Dendritic cell treated with granulocyte-macrophage colony-stimulating factor and Interleukin-4, amounts not matched to agents 40 ng/mL and 50 ng/mL, for 4 days (primary cell): Measurements from ENCODE around the gene GRIN3A.
"Not testable (repeated sequence)": the region's sequence is repeated elsewhere in the genome, so short reads cannot be mapped to it uniquely, and the experiment has no call there.

Source experiments
- H3K27ac Mint-ChIP-seq: one replicate; pipeline ENCODE4 v1.8.0; 2022; ENCODE audit warnings: mild to moderate bottlenecking, mixed read lengths
- H3K27me3 Mint-ChIP-seq: one replicate; pipeline ENCODE4 v1.8.0; 2022; ENCODE audit warnings: mild to moderate bottlenecking, mixed read lengths
- H3K36me3 Mint-ChIP-seq: one replicate; pipeline ENCODE4 v1.8.0; 2022; ENCODE audit warnings: low read depth, mixed read lengths
- H3K4me1 Mint-ChIP-seq: one replicate; pipeline ENCODE4 v1.8.0; 2022; ENCODE audit warnings: low read depth, mixed read lengths
- H3K4me3 Mint-ChIP-seq: one replicate; pipeline ENCODE4 v1.8.0; 2022; ENCODE audit warnings: mild to moderate bottlenecking, moderate library complexity, mixed read lengths
- H3K9me3 Mint-ChIP-seq: one replicate; pipeline ENCODE4 v1.8.0; 2022; ENCODE audit warnings: mixed read lengths
- intact Hi-C: fragments of 100-400 bp; cut with micrococcal nuclease; formaldehyde crosslinking; loops from one replicate; pipeline ENCODE4 v1.15.0; 2022

GRIN3A gene

DNA sequence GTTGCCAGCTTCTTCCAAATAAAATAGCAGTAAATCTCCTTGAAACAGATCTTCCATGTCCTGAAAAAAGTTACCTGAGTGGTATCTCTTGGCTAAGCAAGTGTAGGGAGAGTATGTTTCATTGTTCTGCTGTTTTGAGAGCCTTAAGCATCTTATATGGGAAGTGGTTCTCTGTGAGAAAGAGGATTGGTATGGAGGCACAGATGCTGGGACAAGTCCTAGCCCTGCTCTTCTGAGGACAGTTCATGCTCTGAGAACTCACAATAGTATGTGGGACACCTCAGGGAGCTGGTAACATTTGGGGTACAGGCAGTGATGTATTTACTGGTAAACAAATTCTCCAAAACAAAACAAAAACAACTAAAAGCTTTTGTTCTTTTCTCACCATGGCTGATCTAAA lies 145.7 kb downstream of the GRIN3A start:
- no peaks in the 10 kb centered on the region for H3K9me3 Mint-ChIP-seq
- no peaks in the 10 kb centered on the region for H3K36me3 Mint-ChIP-seq
- H3K27ac Mint-ChIP-seq = no peak overlapping the region
- no peak overlapping the region for H3K4me3 Mint-ChIP-seq
- peaks cover 4% of the 10 kb centered on the region for H3K27me3 Mint-ChIP-seq
- no peaks in the 10 kb centered on the region for H3K4me1 Mint-ChIP-seq
- intact Hi-C loops = no loop called here

DNA sequence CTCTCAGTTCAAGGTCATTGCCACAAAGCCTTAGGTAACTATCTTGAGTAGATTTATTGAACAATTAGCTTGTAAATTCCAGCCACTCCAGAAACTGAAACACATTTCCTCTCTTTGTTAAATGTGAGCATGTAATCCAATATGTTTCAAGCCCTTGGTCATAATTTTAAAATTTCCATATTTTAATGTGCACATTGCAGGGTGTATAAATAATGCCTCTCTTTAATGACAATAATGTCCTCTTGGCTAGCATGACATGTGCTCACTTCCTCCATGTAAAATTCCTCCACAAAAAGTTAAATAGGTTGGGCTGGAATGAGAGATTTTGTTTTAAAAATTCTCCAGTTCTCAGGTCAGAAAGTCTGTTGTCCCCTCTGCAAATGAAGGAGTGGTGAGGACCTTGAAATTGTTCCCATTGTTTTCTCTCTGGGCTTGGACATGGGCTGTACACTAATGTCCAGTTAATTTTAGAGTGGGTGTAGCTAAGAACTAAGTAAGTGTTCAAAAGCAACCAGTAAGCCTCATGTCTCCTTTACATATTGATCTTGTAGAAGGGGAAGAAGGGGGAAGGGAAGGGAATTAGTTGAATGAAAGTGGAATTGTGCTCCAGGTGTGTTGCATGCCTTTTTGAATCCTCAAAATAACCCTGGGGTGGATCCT lies 146.5 kb downstream of the GRIN3A start:
- no peak overlapping the region for H3K27ac Mint-ChIP-seq
- intact Hi-C loops = no loop called here
- H3K27me3 Mint-ChIP-seq = peaks cover 4% of the 10 kb centered on the region
- no peaks in the 10 kb centered on the region for H3K9me3 Mint-ChIP-seq
- no peak overlapping the region for H3K4me3 Mint-ChIP-seq
- no peaks in the 10 kb centered on the region for H3K4me1 Mint-ChIP-seq
- H3K36me3 Mint-ChIP-seq = no peaks in the 10 kb centered on the region

DNA sequence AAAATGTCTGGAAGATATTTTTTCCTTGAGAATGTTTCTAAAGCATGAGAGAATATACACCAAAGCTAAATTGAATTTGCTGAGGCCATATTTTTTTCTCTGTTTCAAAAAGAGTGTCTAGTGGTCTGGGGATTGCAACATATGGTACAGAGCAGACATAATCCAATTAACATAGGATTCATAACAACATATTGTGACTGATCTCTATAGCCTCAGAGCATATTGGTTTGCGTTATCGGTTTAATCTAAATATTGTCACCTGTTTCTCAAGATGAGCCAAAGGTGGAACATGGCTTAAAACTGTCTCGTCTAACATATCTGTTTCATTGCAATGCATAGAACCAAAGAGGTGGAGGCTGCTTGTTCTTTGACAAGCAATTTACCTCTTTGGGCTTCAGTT lies 147.5 kb downstream of the GRIN3A start:
- no peak overlapping the region for H3K27ac Mint-ChIP-seq
- no peaks in the 10 kb centered on the region for H3K36me3 Mint-ChIP-seq
- no peak overlapping the region for H3K4me3 Mint-ChIP-seq
- peaks cover 5% of the 10 kb centered on the region for H3K4me1 Mint-ChIP-seq
- H3K27me3 Mint-ChIP-seq = peaks cover 4% of the 10 kb centered on the region
- H3K9me3 Mint-ChIP-seq = no peaks in the 10 kb centered on the region
- intact Hi-C loops = no loop called here

DNA sequence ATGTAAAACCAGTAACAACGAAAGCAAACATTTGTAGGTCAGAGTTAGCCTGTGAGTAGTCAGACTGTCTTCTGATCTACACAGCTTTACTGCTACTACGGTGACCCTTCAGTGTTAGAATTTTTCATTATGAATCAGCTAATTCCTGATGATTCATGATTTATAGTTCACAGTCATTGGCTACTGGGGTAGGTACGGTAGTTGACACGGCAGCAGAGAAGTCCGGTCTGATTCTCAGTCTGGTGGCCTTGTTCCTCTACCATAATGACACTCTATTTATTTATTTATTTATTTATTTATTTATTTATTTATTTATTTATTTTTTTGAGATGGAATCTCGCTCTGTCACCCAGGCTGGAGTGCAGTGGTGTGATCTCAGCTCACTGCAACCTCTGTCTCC lies 148.4 kb downstream of the GRIN3A start:
- H3K4me1 Mint-ChIP-seq = peaks cover 13% of the 10 kb centered on the region
- intact Hi-C loops, H3K27ac Mint-ChIP-seq, H3K9me3 Mint-ChIP-seq, H3K36me3 Mint-ChIP-seq, H3K27me3 Mint-ChIP-seq, H3K4me3 Mint-ChIP-seq: not testable (repeated sequence)

DNA sequence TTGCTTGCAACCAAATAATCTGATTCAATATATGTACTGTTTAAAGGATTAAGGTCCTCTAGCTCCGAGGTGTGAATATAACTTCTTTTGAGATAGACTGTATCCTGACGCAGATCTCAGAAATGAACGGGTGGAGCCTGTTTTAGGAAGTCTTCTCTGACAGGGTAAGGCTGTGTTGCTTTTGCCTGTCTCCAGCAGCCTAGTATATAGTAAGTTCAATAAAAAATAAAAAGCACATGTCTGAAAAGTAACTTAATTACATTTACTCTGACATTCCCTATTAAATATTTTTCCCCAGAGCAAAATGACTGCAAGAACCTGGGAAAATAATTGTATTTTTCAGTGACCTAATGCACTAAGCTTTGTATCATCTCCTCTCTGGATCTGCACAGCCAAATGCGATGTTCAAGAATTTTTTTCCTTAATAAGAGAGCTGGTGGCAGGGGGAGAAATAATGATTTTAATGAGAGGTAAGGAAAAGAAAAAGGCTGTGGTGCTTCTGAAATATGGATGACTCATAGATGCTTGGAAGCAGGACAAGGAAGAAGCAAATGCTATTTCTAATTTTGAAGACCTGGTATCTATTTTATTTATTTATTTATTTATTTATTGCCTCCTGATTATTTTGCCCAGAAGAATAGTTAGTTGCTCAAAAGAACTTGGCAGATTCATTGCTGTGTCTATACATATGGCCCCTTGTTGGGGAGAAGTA lies 151.0 kb downstream of the GRIN3A start:
- Mint-ChIP-seq H3K4me3 (no peak overlapping the region), H3K9me3 (peaks cover 9% of the 10 kb centered on the region), H3K4me1 (peaks cover 17% of the 10 kb centered on the region), H3K27me3 (peaks cover 2% of the 10 kb centered on the region), H3K36me3 (no peaks in the 10 kb centered on the region), H3K27ac (no peak overlapping the region)
- intact Hi-C loops = no loop called here

DNA sequence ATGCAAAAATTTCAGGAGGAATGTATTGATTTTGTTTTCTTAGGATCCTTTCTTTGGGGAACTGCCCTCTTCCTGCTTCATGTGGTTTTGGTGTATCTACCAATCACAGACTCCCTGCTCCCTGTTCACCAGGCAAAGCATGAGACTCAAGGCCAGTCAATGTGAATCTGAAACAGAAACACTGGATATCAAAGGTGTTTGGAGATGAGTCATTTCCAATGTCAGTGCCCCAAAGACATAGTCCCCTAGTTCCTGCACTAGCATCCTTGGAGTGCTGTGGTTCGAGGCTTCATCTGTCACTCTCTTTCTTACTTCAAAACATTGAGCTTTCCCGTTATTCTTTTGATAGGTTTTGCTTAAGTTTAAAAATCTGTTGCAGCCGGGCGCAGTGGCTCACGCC lies 151.8 kb downstream of the GRIN3A start:
- Mint-ChIP-seq H3K27ac (peak overlapping the region; percentile 88), H3K4me3 (no peak overlapping the region), H3K27me3 (peaks cover 2% of the 10 kb centered on the region), H3K4me1 (peaks cover 17% of the 10 kb centered on the region), H3K9me3 (peaks cover 9% of the 10 kb centered on the region), H3K36me3 (no peaks in the 10 kb centered on the region)
- intact Hi-C loops = no loop called here

DNA sequence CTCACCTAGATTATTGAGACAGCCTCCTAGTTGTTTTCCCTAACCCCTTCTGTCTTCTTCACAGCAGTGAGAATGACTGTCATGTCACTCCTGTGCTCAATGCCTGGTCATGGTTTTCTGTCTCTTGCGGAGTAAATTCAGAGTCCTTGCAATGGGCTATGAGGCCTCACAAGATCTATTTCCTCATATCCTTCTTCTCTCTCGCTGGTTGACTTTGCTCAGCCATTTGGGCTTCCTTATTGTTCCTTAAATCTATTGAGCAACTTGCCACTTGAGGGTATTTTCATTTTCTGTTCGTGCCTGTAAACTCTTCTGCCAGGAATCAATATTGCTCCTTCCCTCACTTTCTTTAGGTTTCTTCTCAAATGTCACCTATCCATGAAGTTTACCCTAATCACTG lies 152.7 kb downstream of the GRIN3A start:
- peaks cover 2% of the 10 kb centered on the region for H3K27me3 Mint-ChIP-seq
- H3K36me3 Mint-ChIP-seq = no peaks in the 10 kb centered on the region
- peaks cover 9% of the 10 kb centered on the region for H3K9me3 Mint-ChIP-seq
- intact Hi-C loops = no loop called here
- H3K4me1 Mint-ChIP-seq = peaks cover 17% of the 10 kb centered on the region
- peak overlapping the region; percentile 88 for H3K27ac Mint-ChIP-seq
- peak overlapping the region; percentile 53 for H3K4me3 Mint-ChIP-seq

DNA sequence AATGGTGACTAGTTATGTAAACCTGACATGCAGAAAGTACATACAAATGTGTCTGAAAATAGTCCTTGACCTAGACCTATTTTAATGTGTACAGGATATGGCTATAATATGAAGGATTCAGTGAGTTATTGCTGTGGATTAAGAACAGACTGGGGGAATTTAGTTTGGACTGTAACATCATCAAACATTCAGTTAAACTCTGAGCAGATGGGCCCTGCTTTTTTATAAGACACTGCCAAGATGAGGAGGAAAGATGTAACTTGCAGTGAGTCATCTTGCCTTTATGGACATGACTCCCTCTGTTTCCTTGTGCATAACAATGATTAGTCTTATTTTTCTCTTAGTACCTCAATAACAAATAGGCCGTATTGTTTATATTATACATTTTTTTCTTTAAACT lies 155.9 kb downstream of the GRIN3A start:
- Mint-ChIP-seq H3K4me3 (no peak overlapping the region), H3K4me1 (peaks cover 48% of the 10 kb centered on the region), H3K27ac (no peak overlapping the region), H3K36me3 (no peaks in the 10 kb centered on the region), H3K9me3 (peaks cover 9% of the 10 kb centered on the region), H3K27me3 (no peaks in the 10 kb centered on the region)
- intact Hi-C loops = no loop called here

DNA sequence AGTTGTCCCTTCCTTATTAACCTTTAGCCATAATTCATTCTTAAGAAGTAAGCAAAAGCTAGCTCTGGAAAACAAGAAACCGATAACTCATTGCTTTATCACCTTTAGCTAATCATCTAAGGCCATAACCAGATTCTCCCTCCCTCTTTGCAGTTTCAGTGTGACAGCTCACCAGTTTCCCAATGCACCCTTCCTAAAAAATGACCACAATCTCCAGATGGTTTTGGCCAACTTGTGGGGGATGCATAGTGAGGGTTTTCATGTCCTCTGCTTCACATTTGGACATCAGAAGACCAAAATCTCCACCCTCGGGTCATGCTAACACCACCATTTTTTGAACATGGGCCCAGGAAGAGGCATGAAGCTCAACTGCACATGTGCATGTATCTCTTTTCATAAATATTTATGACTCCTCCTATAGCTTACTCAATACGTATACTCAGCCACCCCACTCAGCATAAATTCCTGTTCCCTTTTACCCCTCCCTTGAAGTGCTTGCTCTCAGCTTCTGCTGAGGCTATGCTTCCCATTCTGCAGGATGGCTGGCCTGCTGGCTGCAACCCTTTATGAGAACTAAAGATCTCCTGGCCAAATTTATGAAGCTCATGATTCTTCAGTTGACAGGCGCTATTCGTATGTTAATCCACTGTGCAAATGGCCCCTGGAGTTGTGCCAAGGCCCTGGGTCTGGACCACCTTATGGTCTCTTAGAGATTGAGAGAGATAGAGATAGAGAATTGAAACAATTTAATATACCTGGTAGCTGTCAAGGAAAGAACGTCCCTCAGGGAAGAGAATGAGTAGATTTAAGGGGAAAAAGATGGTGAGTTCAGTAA lies 158.5 kb downstream of the GRIN3A start:
- H3K36me3 Mint-ChIP-seq = no peaks in the 10 kb centered on the region
- intact Hi-C loops = loop anchor here (5.0 kb wide), 1 partner anchor 48 kb away; the partner anchor contains the start of gene RNF20
- H3K4me1 Mint-ChIP-seq = peaks cover 41% of the 10 kb centered on the region
- no peaks in the 10 kb centered on the region for H3K27me3 Mint-ChIP-seq
- no peak overlapping the region for H3K4me3 Mint-ChIP-seq
- peak overlapping the region; percentile 86 for H3K27ac Mint-ChIP-seq
- peaks cover 3% of the 10 kb centered on the region for H3K9me3 Mint-ChIP-seq

DNA sequence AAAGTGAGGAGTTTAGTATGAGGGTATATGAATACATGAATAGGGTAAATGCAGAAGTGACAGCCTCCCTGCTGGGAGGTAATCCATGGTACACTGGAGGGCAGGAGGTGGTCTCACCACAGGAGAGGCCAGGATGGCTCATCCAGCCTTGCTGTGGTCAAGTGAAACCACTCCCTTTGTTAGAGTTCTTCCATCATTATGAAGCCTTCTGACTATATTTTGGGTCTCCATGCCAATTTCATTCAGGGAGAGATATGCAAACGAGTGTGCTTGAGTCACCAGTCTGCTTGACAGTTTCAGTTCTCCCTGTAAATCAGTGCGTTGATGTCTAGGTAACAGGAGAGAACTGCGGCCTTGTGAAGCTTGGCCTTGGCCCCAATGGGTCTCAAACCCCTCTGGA lies 160.1 kb downstream of the GRIN3A start:
- no peaks in the 10 kb centered on the region for H3K9me3 Mint-ChIP-seq
- peak overlapping the region; percentile 77 for H3K27ac Mint-ChIP-seq
- H3K36me3 Mint-ChIP-seq = peaks cover 3% of the 10 kb centered on the region
- peaks cover 38% of the 10 kb centered on the region for H3K4me1 Mint-ChIP-seq
- no peak overlapping the region for H3K4me3 Mint-ChIP-seq
- no peaks in the 10 kb centered on the region for H3K27me3 Mint-ChIP-seq
- intact Hi-C loops = loop anchor here (5.0 kb wide), 1 partner anchor 46 kb away; the partner anchor contains the start of gene RNF20

DNA sequence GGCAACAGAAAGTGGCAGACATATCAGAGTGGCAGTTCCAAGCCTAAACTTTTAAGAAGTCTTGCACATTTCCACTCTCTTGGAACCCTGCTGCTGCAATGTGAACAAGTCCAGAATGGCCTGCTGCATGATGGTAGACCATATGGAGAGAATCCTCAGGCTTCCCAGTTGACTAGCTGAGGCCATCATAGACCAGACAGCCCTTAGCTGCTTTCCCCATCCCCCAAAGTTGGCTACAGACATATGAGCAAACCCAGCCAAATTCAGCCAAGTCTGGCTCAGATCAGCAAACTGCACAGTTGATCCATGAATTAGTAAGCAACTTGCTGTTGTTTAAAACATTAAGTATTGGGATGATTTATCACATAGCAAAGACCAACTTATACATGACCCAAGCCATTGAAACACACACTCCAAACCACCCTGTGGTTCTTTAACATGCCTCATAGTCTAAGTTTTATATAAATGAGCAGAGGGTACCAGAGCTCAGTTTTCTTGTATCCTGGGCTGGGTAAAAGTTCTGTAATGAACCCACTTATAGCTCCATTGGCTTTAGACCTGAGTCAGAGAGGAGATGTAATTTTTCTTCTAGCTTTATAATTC lies 163.6 kb downstream of the GRIN3A start:
- Mint-ChIP-seq H3K27me3 (no peaks in the 10 kb centered on the region), H3K4me1 (peaks cover 30% of the 10 kb centered on the region), H3K36me3 (peaks cover 26% of the 10 kb centered on the region), H3K4me3 (no peak overlapping the region), H3K27ac (no peak overlapping the region), H3K9me3 (no peaks in the 10 kb centered on the region)
- intact Hi-C loops = loop anchor here (5.0 kb wide), 1 partner anchor 43 kb away; the partner anchor contains the start of gene RNF20

DNA sequence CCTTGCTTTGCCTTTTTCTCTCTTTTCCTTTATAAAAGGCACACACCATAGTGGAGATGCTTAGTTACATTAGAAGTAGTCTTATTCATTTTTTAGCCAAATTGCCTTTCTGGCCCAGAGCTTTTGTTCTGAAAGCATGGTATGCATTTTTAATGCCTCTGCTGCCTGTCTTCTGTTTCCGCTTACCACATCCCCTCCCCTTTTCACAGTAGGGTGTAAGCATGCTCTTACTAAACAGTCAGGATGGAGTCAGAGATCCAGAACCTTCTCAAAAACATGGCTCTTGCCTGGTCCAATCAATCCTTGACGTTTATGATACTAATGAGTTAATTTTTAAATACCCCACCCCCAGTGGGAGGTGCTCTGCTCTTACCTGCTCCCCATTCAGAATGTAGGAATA lies 166.1 kb downstream of the GRIN3A start:
- no peak overlapping the region for H3K27ac Mint-ChIP-seq
- H3K36me3 Mint-ChIP-seq = peaks cover 48% of the 10 kb centered on the region
- peaks cover 7% of the 10 kb centered on the region for H3K4me1 Mint-ChIP-seq
- no peak overlapping the region for H3K4me3 Mint-ChIP-seq
- no peaks in the 10 kb centered on the region for H3K27me3 Mint-ChIP-seq
- intact Hi-C loops = no loop called here
- H3K9me3 Mint-ChIP-seq = no peaks in the 10 kb centered on the region

DNA sequence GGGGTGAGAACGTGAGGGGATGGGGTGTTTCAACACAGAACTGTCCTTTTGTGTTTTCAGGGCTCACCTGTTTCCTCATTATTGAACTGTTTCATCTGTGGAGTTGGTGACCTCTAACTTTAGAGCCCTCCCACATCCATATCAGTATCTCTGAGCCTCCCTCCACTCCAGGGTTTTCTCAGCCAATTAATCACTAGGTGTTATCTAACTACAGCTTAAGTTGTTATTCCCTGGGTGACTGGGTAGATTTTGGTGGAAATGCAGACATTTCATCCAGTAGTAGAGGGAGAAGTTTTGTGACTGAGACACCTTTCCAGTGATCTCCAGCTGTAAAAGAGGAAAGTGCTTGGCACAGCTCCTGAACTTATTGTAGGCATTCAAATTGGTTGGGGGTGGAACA lies 167.3 kb downstream of the GRIN3A start:
- Mint-ChIP-seq H3K9me3 (no peaks in the 10 kb centered on the region), H3K4me1 (no peaks in the 10 kb centered on the region), H3K4me3 (no peak overlapping the region), H3K36me3 (peaks cover 57% of the 10 kb centered on the region), H3K27ac (no peak overlapping the region), H3K27me3 (no peaks in the 10 kb centered on the region)
- intact Hi-C loops = no loop called here
